Mesodermal cell (in vitro differentiated cells): Measurements from ENCODE around the gene WDR31.
A peak's percentile ranks its signal among the peaks of the same experiment; 100 is the strongest.

Experiments
- H3K27ac ChIP-seq: 2 replicates; pipeline ENCODE4 v1.7.0; 2013; ENCODE audit warnings: mild to moderate bottlenecking, low read depth, low read length, moderate library complexity; ENCODE audit not compliant: severe bottlenecking
- H3K36me3 ChIP-seq: 2 replicates; pipeline ENCODE4 v1.7.1; 2013; ENCODE audit warnings: mild to moderate bottlenecking, low read length, moderate library complexity; ENCODE audit not compliant: control insufficient read depth, insufficient read depth
- H3K4me1 ChIP-seq: one replicate; pipeline ENCODE4 v1.7.1; 2013; ENCODE audit warnings: mild to moderate bottlenecking, low read length; ENCODE audit not compliant: insufficient read depth, control insufficient read depth, poor library complexity, severe bottlenecking
- H3K4me3 ChIP-seq: 2 replicates; pipeline ENCODE4 v1.7.0; 2013; ENCODE audit warnings: low read length, control low read depth, mild to moderate bottlenecking; ENCODE audit not compliant: insufficient read depth, poor library complexity, severe bottlenecking; ENCODE audit errors: extremely low read depth
- H3K9me3 ChIP-seq: 2 replicates; pipeline ENCODE4 v1.7.1; 2013; ENCODE audit warnings: mild to moderate bottlenecking, low read length, moderate library complexity; ENCODE audit not compliant: control insufficient read depth
- whole genome bisulfite sequencing, 2 experiments: methylation state at CpG; one replicate each; pipeline ENCODE4 v1.1.5; 2013; ENCODE audit warnings: missing lambda C conversion rate in 2 of 2; ENCODE audit not compliant: insufficient coverage in 2 of 2; 5-methylcytosine and 5-hydroxymethylcytosine counted together

The WDR31 gene

DNA sequence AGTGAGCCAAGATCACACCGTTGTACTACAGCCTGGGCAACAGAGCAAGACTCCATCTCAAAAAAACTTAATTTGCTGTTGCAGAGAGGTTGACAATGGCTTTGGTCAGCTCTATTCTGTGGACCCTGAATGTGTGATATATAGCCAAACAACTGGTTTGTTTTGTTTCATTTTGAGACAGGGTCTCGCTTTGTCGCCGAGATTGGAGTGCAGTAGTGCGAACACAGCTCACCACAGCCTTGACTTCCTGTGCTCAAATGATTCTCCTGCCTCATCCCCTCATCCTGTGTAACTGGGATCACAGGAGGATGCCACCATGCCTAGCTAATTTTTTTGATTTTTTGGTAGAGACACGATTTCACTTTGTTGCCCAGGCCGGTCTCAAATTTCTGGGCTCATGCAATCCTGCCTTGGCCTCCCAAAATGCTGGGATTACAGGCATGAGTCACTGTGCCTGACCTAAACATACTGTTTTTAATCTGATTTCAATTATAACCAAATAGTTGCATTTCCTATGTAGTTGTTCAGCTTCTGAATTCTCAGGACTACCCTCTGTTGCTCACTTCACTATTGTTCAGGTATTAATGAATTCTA is 46.7 kb downstream of the WDR31 start:
- 98% methylated on average over 7 of the region's 7 CpGs for WGBS, 2 experiments
- H3K4me1 ChIP-seq, result no peaks in the 10 kb centered on the region
- H3K36me3 ChIP-seq, result peaks cover 51% of the 10 kb centered on the region
- H3K27ac ChIP-seq, result no peak overlapping the region
- no peaks in the 10 kb centered on the region for H3K9me3 ChIP-seq
- H3K4me3 ChIP-seq, result no peak overlapping the region

DNA sequence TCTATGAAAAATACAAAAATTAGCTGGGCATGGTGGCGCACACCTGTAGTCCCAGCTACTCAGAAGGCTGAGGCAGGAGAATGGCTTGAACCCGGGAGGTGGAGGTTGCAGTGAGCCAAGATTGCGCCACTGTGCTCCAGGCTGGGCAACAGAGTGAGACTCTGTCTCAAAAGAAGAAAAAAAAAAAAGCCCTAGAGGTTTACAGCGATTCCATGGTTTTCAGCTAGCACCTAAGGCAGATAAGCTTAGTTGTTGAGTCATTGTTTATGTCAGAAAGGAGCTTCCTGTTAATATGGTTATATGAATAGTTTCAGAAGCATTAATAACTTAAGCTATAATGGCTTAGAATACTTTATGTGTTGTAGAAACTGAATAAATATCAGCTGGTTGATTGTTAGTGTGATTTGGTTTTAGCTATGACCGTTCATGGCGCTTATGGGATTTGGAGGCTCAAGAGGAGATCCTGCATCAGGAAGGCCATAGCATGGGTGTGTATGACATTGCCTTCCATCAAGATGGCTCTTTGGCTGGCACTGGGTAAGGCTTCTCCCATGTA is 49.9 kb downstream of the WDR31 start:
- WGBS, 2 experiments, result 88 to 99% methylated on average over 6 of the region's 6 CpGs
- Histone ChIP-seq H3K9me3 (no peaks in the 10 kb centered on the region), H3K4me3 (no peak overlapping the region), H3K27ac (no peak overlapping the region), H3K4me1 (no peaks in the 10 kb centered on the region), H3K36me3 (peaks cover 81% of the 10 kb centered on the region)

DNA sequence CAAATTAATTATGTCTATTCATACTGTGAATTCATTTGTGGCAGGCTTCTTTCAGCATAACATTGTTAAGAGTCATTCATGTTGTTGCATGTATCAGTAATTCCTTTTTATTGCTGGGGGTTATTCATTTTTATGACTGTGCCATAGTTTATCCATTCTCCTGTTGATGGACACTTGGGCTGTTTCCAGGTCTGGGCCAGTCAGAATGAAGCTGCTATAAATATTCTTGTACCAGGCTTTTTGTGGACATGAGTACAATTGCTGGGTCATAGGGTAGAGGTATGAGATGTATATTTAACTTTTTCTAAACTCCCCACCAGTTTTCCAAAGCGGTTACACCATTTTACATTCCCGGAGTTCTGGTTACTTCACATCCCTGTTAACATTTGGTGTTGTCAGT is 51.0 kb downstream of the WDR31 start:
- H3K9me3 ChIP-seq, result no peaks in the 10 kb centered on the region
- no peak overlapping the region for H3K27ac ChIP-seq
- 100% methylated on average over 2 of the region's 2 CpGs; no CpG with 5 or more reads in 1 of the 2 experiments for WGBS, 2 experiments
- H3K4me3 ChIP-seq, result no peak overlapping the region
- H3K36me3 ChIP-seq, result peaks cover 91% of the 10 kb centered on the region
- H3K4me1 ChIP-seq, result no peaks in the 10 kb centered on the region

DNA sequence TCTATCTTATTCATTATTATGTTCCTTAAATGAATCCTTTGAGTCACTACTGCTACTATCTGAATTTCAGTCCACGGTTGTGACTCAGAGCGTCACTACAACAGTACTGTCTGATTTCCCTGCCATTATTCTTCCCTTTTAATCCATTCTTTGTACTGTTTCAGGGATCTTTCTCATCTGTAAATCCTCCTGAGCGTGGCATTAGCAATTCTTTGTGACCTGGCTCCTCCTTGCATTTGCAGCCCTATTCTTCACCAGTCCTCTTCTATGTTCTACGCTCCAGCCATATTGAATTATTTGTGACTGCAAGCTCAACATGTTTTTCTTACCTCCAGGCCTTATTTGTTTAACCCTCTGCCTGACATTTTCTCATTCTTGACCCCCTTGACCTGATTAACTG is 58.7 kb downstream of the WDR31 start:
- H3K36me3 ChIP-seq, result peaks cover 92% of the 10 kb centered on the region
- 91 to 93% methylated on average over 4 of the region's 4 CpGs for WGBS, 2 experiments
- H3K9me3 ChIP-seq, result no peaks in the 10 kb centered on the region
- no peak overlapping the region for H3K27ac ChIP-seq
- no peak overlapping the region for H3K4me3 ChIP-seq
- peaks cover 7% of the 10 kb centered on the region for H3K4me1 ChIP-seq

DNA sequence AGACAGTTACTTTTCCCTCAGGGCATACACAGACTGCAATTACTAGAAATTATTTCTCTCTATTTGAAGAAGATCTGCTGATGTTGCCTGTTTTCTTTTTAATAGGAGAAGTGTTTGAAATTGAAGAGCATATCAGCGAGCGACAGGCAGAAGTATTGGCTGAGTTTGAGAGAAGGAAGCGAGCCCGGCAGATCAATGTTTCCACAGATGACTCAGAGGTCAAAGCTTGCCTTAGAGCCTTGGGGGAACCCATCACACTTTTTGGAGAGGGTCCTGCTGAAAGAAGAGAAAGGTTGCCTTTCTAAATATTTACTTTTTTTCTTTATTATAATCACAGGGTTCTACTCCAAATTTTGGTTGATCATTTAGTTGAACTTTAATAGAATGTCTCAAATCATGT is 61.2 kb downstream of the WDR31 start:
- WGBS, 2 experiments, result 94 to 100% methylated on average over 3 of the region's 4 CpGs
- no peak overlapping the region for H3K27ac ChIP-seq
- no peak overlapping the region for H3K4me3 ChIP-seq
- H3K4me1 ChIP-seq, result peaks cover 7% of the 10 kb centered on the region
- no peaks in the 10 kb centered on the region for H3K9me3 ChIP-seq
- H3K36me3 ChIP-seq, result peaks cover 70% of the 10 kb centered on the region

DNA sequence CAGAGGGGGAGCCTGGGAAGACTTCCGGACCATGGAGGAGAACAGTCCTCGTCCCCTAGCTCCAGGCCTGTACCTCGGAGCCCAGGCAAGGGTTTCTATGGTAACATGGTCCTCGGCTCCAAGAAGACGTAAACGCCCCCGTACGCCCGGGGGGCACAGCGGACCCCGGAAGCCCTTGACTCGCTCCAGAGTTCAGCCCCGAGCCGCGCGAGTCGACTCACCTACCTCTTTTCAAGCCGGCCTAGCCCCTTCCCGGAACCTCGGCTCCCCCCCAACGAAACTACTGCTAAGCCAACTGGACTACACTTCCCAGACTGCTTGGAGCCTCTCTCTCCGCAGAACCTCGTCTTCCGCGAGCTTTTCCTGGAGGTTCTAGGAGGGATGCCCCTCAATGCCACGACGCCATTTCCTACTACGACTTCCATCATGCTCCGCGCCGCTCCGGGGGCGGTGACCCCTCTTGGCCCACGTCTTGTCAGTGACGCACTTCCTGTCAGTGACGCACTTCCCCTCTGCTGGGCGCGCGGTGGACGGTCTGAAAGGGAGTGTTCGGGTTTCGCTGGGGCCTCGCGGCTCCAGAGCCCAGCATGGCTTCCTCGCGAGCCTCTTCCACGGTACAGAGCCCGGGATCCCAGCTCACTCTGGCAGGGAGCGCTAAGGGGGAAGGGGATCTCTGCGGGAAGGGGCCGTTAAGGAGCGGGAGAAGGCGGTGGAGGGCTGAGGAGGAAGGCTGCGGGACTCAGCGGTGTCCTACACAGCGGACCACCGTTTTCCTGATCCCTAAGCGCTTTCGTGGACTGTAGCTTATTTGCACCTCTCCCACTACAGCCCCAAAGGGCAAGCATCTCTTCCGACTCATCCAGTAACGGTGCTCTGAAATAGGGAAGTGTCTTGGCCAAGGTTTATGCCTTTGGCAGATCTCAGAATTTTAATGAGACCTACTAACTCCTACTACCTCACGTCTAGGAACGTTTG is 64.6 kb downstream of the WDR31 start, which contains the start of the genes CDC26 and PRPF4:
CDC26 (minus strand) TSS at position 416 of the 975 bp plus-strand sequence. CDS start 3,065 bp downstream, outside the sequence.
PRPF4 (plus strand) TSS at position 502 of the 975 bp plus-strand sequence; CDS start at position 588, 86 bp downstream.
- H3K4me1 ChIP-seq, result peaks cover 7% of the 10 kb centered on the region
- WGBS, 2 experiments, result 0% methylated on average over 42 to 45 of the region's 63 CpGs
- H3K4me3 ChIP-seq, result peak within 1 kb of the TSS; percentile 82
- H3K36me3 ChIP-seq, result peaks cover 67% of the 10 kb centered on the region
- no peaks in the 10 kb centered on the region for H3K9me3 ChIP-seq
- H3K27ac ChIP-seq, result peak within 1 kb of the TSS; percentile 87

DNA sequence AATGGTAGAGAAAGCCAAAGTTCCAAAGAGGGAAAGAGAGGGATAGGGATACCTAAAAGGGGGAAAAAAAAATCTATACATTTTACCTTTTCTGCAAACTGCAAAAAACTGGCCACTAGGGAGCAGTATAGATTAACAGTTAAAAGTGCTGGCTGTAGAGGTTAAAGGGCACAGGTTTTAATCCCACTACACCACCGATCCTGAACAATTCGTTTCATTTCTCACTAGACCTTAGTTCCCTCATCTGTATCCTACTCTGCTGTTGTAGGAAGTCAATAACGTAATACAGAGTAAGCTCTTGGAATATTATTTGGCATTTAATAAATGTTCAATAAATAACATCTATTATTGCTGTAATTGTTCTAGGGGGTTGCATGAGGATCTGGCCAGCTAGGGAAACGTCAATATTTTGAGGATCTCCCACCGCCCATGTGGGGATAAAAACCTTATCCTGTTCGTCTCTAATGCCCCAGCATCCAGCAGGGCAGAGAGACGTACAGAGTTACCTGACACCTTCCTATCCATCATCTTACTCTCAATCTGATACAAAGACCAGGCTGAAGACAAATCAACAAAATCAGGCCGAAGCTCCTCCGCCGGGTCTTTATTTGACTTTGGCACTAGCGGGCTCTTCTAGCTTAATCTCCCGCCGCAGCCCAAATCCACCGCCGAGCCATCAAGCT is 65.5 kb downstream of the WDR31 start:
- Histone ChIP-seq H3K9me3 (no peaks in the 10 kb centered on the region), H3K27ac (peak overlapping the region; percentile 87), H3K4me1 (peaks cover 7% of the 10 kb centered on the region), H3K36me3 (peaks cover 67% of the 10 kb centered on the region), H3K4me3 (peak overlapping the region; percentile 82)
- 2% methylated on average over 8 to 11 of the region's 15 CpGs for WGBS, 2 experiments

DNA sequence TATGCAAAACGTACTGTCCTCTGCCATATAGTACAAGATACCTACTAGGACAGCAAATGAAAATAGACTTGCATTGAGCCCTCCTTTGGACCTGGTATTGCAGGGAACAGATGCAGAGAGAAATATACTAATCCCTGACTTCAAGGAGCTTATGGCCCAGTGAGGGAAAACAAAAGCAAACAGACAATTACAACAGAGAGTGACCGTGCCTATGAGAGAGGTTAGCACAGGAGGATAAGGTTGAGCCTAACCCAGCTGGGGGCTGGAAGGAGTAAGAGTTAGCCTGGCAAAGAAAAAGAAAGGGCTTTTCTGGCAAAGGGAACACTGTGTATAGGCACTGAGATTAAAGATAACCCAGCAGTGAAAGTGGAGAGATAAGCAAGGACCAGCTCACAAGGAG is 70.2 kb downstream of the WDR31 start:
- Histone ChIP-seq H3K9me3 (no peaks in the 10 kb centered on the region), H3K36me3 (peaks cover 73% of the 10 kb centered on the region), H3K4me1 (no peaks in the 10 kb centered on the region)

DNA sequence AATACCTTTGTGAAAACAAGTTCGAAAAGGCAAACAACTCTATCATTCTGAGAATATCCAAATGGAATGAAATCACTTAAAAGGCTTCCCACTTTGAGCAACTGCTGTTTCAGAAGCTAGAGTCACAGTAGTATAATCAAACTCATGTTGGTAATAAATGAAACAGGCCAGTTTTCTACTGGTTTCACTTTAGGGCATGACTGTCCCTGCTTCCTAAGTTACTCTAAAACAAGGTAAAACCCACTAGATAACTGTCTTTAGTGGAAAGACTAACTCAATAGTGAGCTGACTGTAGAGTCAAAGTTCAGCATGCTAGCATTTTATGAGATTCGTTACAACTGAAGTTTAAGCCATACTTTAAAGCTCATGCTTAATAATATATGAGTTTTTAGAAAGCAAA is 70.7 kb downstream of the WDR31 start:
- Histone ChIP-seq H3K4me1 (no peaks in the 10 kb centered on the region), H3K4me3 (no peak overlapping the region), H3K9me3 (no peaks in the 10 kb centered on the region), H3K27ac (no peak overlapping the region), H3K36me3 (peaks cover 73% of the 10 kb centered on the region)
- WGBS, 2 experiments, result 100% methylated on average over 1 of the region's 2 CpGs; no CpG with 5 or more reads in 1 of the 2 experiments

More for the DNA sequence above, 70.2 kb downstream of the WDR31 start:
- H3K27ac ChIP-seq, result no peak overlapping the region
- H3K4me3 ChIP-seq, result no peak overlapping the region
- WGBS, 2 experiments, result 83 to 86% methylated on average over 1 of the region's 2 CpGs

DNA sequence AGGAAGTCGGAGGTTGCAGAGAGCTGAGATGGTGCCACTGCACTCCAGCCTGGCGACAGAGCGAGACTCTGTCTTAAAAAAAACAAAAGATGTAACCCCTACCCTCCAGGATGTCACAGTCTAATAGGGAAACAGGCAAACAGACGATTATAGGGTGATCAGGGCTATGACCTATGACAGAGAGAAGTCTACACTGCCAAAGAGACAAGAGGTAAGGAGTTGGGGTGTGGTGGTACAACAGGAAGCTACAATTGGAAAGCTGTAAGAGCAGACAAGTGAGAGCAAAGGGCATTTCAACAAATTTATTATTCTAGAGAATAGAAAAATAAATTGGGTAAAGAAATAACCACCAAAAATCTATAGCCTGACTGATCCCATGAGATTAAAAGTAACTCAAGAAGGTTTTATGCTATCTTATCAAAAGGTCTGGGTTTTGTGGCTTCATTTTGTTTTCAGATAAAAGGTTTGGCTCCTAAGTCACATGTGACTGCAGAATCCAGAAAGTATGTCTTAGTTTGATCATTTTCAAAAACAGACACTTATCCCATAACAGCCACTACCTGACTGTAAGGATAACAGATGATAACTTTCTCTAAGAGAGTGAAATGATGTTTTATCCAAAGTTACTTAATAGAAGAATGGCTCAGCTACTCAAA is 72.0 kb downstream of the WDR31 start:
- Histone ChIP-seq H3K4me1 (no peaks in the 10 kb centered on the region), H3K36me3 (peaks cover 68% of the 10 kb centered on the region), H3K4me3 (no peak overlapping the region), H3K9me3 (no peaks in the 10 kb centered on the region), H3K27ac (no peak overlapping the region)
- 92% methylated on average over 1 to 4 of the region's 4 CpGs for WGBS, 2 experiments
